ENCODE results near the gene INSYN2B.

DNA sequence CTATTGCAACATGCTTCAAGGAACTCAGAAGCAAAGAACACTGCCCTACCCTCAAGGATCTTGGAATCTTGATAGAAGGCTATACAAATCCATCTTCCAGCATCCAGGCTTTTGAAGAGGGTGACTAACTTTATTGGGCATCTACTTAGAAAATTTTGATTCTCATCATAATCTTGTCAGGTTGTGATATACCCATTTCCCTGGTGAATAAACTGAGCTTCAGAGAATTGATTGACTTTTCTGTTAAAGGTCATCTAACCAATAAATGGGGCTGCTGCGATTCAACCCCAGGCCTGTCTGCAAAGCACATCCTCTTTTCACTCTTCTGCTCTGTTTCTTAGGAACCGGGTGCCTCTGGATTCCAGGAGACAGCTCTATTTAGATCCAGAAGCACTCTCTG is 19.9 kb upstream of the INSYN2B start:
- TF ChIP-seq POLR2AphosphoS5 (IDR thresholded peaks at IDR 0.05; ENCODE audit: insufficient read depth in 1 of 2, low read depth in 1 of 2): no peak
- TF ChIP-seq, protein P1, sequence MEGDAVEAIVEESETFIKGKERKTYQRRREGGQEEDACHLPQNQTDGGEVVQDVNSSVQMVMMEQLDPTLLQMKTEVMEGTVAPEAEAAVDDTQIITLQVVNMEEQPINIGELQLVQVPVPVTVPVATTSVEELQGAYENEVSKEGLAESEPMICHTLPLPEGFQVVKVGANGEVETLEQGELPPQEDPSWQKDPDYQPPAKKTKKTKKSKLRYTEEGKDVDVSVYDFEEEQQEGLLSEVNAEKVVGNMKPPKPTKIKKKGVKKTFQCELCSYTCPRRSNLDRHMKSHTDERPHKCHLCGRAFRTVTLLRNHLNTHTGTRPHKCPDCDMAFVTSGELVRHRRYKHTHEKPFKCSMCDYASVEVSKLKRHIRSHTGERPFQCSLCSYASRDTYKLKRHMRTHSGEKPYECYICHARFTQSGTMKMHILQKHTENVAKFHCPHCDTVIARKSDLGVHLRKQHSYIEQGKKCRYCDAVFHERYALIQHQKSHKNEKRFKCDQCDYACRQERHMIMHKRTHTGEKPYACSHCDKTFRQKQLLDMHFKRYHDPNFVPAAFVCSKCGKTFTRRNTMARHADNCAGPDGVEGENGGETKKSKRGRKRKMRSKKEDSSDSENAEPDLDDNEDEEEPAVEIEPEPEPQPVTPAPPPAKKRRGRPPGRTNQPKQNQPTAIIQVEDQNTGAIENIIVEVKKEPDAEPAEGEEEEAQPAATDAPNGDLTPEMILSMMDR (IDR thresholded peaks at IDR 0.05): no peak
